ENCODE results near the gene MRPL9. TPM values are rescaled to one million over a fixed set of nuclear protein-coding genes. Genes with fewer than 3 reads are reported as not detected.

The MRPL9 gene
- total RNA-seq, 1 donor from 2014 or later, result 86.4 TPM

- DNase-seq (ENCODE audit: low spot score), result no peak
- H3K27ac Mint-ChIP-seq, result no peak overlapping the region
- H3K4me3 Mint-ChIP-seq, result no peak overlapping the region
- peaks cover 10% of the 10 kb centered on the region for H3K4me1 Mint-ChIP-seq
- no peaks in the 10 kb centered on the region for H3K9me3 ChIP-seq (ENCODE audit: low read depth)
- TF ChIP-seq EZH2phosphoT487 (IDR thresholded peaks at IDR 0.05), result no peak
- TF ChIP-seq EZH2 (IDR thresholded peaks at IDR 0.05), result no peak
- no peak for TF ChIP-seq CTCF (IDR thresholded peaks at IDR 0.05)
- H3K9me3 Mint-ChIP-seq, result no peaks in the 10 kb centered on the region
- H3K79me2 ChIP-seq (ENCODE audit: low read depth), result no peaks in the 10 kb centered on the region
- H3K9ac ChIP-seq, result no peak overlapping the region
- H2AFZ ChIP-seq (replicated peaks), result no peak overlapping the region
- H3K27ac ChIP-seq, result no peak overlapping the region
- no peaks in the 10 kb centered on the region for H3K36me3 Mint-ChIP-seq
- H3K4me1 ChIP-seq, result no peaks in the 10 kb centered on the region
- H3K4me3 ChIP-seq, result no peak overlapping the region
- no peak overlapping the region for H3K4me2 ChIP-seq
- no peaks in the 10 kb centered on the region for H3F3A ChIP-seq (ENCODE audit: low read depth)
- H4K20me1 ChIP-seq (ENCODE audit: low read depth), result no peaks in the 10 kb centered on the region
- H3K27me3 Mint-ChIP-seq (ENCODE audit: insufficient read depth, low read depth), result peaks cover 6% of the 10 kb centered on the region
- no peaks in the 10 kb centered on the region for H3K36me3 ChIP-seq
- no peaks in the 10 kb centered on the region for H3K27me3 ChIP-seq
Measured at GRCh38 chr1:151806170-151806569, 42.9 kb upstream of the MRPL9 start.

- peaks cover 9% of the 10 kb centered on the region for H3K4me1 Mint-ChIP-seq
- H3K79me2 ChIP-seq (ENCODE audit: low read depth), result no peaks in the 10 kb centered on the region
- no peaks in the 10 kb centered on the region for H3K9me3 ChIP-seq (ENCODE audit: low read depth)
- peaks cover 6% of the 10 kb centered on the region for H3K27me3 Mint-ChIP-seq (ENCODE audit: insufficient read depth, low read depth)
- no peaks in the 10 kb centered on the region for H3K36me3 Mint-ChIP-seq
- H3K4me3 ChIP-seq, result no peak within 1 kb of the TSS
- TF ChIP-seq EZH2phosphoT487 (IDR thresholded peaks at IDR 0.05) (no peak), CTCF (IDR thresholded peaks at IDR 0.05) (no peak), EZH2 (IDR thresholded peaks at IDR 0.05) (no peak)
- H3K4me3 Mint-ChIP-seq, result no peak within 1 kb of the TSS
- no peaks in the 10 kb centered on the region for H3K27me3 ChIP-seq
- H4K20me1 ChIP-seq (ENCODE audit: low read depth), result no peaks in the 10 kb centered on the region
- DNase-seq (ENCODE audit: low spot score), result no peak
- no peaks in the 10 kb centered on the region for H3F3A ChIP-seq (ENCODE audit: low read depth)
- H2AFZ ChIP-seq (replicated peaks), result no peak within 1 kb of the TSS
- H3K4me2 ChIP-seq, result no peak within 1 kb of the TSS
- H3K36me3 ChIP-seq, result no peaks in the 10 kb centered on the region
- H3K27ac Mint-ChIP-seq, result no peak within 1 kb of the TSS
- H3K27ac ChIP-seq, result no peak within 1 kb of the TSS
- H3K9ac ChIP-seq, result no peak within 1 kb of the TSS
- H3K4me1 ChIP-seq, result no peaks in the 10 kb centered on the region
- no peaks in the 10 kb centered on the region for H3K9me3 Mint-ChIP-seq
Measured at GRCh38 chr1:151805066-151805820, 41.9 kb upstream of the MRPL9 start, which contains the start of gene LINGO4. Gene LINGO4 (minus strand): TSS chr1:151805419. CDS start chr1:151802704, 2,715 bp downstream.

- Mint-ChIP-seq H3K9me3 (no peaks in the 10 kb centered on the region), H3K36me3 (no peaks in the 10 kb centered on the region), H3K27me3 (ENCODE audit: insufficient read depth, low read depth) (peaks cover 8% of the 10 kb centered on the region), H3K4me1 (peaks cover 10% of the 10 kb centered on the region), H3K4me3 (no peak overlapping the region), H3K27ac (no peak overlapping the region)
- Histone ChIP-seq H3K27me3 (no peaks in the 10 kb centered on the region), H3K27ac (no peak overlapping the region), H3K9me3 (ENCODE audit: low read depth) (no peaks in the 10 kb centered on the region), H3K4me3 (no peak overlapping the region), H2AFZ (replicated peaks) (no peak overlapping the region), H3K36me3 (no peaks in the 10 kb centered on the region), H3K79me2 (ENCODE audit: low read depth) (no peaks in the 10 kb centered on the region), H3K4me1 (peaks cover 6% of the 10 kb centered on the region), H3K9ac (no peak overlapping the region), H3F3A (ENCODE audit: low read depth) (peaks cover 6% of the 10 kb centered on the region), H4K20me1 (ENCODE audit: low read depth) (no peaks in the 10 kb centered on the region), H3K4me2 (no peak overlapping the region)
- DNase-seq (ENCODE audit: low spot score), result no peak
- no peak for TF ChIP-seq EZH2phosphoT487 (IDR thresholded peaks at IDR 0.05)
- TF ChIP-seq EZH2 (IDR thresholded peaks at IDR 0.05), result no peak
- TF ChIP-seq CTCF (IDR thresholded peaks at IDR 0.05), result no peak
Measured at GRCh38 chr1:151803915-151804314, 40.6 kb upstream of the MRPL9 start.
